ENCODE measurements around the gene COL23A1.
"Not testable (repeated sequence)": the region's sequence is repeated elsewhere in the genome, so short reads cannot be mapped to it uniquely, and the experiment has no call there.

Gene COL23A1

DNA sequence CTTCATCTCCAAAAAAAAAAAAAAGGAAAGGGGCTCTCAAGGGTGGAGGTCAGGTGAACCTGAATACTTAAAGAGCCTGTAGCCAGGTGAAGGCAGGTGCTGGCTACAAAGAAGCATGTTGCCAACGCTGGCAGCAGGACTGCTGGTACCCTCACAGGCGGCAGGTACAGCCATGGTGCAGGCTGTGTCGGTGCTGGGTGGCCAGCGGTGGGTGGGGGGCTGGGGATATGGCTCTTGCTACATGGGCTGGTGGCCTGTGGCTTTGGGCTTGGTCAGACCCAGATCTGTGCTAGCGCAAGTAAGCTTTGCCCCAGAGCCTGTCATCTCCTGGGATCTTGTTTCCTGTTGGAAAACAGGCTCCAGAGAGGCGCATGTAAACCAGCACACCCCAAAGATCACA is 271.3 kb downstream of the COL23A1 start:
- H3K9me3 ChIP-seq = no peaks in the 10 kb centered on the region
- TF ChIP-seq, protein P1, sequence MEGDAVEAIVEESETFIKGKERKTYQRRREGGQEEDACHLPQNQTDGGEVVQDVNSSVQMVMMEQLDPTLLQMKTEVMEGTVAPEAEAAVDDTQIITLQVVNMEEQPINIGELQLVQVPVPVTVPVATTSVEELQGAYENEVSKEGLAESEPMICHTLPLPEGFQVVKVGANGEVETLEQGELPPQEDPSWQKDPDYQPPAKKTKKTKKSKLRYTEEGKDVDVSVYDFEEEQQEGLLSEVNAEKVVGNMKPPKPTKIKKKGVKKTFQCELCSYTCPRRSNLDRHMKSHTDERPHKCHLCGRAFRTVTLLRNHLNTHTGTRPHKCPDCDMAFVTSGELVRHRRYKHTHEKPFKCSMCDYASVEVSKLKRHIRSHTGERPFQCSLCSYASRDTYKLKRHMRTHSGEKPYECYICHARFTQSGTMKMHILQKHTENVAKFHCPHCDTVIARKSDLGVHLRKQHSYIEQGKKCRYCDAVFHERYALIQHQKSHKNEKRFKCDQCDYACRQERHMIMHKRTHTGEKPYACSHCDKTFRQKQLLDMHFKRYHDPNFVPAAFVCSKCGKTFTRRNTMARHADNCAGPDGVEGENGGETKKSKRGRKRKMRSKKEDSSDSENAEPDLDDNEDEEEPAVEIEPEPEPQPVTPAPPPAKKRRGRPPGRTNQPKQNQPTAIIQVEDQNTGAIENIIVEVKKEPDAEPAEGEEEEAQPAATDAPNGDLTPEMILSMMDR (IDR thresholded peaks at IDR 0.05) = no peak
- H3K4me1 ChIP-seq (ENCODE audit: control insufficient read depth in 1 of 2, insufficient read depth in 1 of 2, low read depth in 1 of 2, low read length in 1 of 2) = no peaks in the 10 kb centered on the region
- H3K36me3 ChIP-seq = no peaks in the 10 kb centered on the region
- H3K4me3 ChIP-seq (ENCODE audit: low read depth in 1 of 2, low read length in 1 of 2) = no peak overlapping the region
- H3K27me3 ChIP-seq = no peaks in the 10 kb centered on the region
- H3K27ac ChIP-seq = no peak overlapping the region

DNA sequence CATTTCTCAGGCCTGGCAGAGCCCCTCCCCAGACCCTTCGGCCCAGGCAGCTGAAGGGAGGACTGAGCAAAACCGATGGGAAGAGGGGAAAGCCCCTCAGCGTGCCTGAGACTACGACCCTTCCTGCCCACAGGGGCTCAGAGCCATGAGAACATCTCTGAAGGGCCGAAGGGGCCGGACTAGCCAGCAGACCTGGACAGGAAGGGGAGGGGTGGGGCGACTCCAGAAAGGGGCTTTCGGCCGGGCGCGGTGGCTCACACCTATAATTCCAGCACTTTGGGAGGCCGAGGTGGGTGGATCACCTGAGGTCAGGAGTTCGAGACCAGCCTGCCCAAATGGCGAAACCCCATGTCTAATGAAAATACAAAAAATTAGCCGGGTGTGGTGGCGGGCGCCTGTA is 271.8 kb downstream of the COL23A1 start:
- Histone ChIP-seq H3K4me1 (ENCODE audit: control insufficient read depth in 1 of 2, insufficient read depth in 1 of 2, low read depth in 1 of 2, low read length in 1 of 2) (no peaks in the 10 kb centered on the region), H3K27ac (no peak overlapping the region), H3K4me3 (ENCODE audit: low read depth in 1 of 2, low read length in 1 of 2) (no peak overlapping the region), H3K36me3 (no peaks in the 10 kb centered on the region), H3K27me3 (no peaks in the 10 kb centered on the region), H3K9me3 (no peaks in the 10 kb centered on the region)
- TF ChIP-seq, protein P1 (IDR thresholded peaks at IDR 0.05) = no peak

DNA sequence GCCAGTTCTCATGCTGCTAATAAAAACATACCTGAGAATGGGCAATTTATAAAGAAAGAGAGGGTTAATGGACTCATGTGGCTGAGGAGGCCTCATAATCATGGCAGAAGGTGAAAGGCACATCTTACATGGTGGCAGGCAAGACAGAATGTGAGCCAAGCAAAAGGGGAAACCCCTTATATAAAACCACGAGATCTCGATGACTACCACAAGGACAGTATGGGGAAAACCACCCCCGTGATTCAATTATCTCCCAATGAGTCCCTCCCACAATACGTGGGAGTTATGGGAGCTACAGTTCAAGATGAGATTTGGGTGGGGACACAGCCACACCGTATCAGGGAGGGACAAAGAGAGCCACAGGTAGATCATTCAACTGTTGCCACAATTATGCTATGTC is 272.5 kb downstream of the COL23A1 start:
- not testable (repeated sequence) for H3K9me3 ChIP-seq; H3K4me1 ChIP-seq (ENCODE audit: control insufficient read depth in 1 of 2, insufficient read depth in 1 of 2, low read depth in 1 of 2, low read length in 1 of 2); H3K27ac ChIP-seq; H3K4me3 ChIP-seq (ENCODE audit: low read depth in 1 of 2, low read length in 1 of 2); H3K27me3 ChIP-seq; H3K36me3 ChIP-seq

DNA sequence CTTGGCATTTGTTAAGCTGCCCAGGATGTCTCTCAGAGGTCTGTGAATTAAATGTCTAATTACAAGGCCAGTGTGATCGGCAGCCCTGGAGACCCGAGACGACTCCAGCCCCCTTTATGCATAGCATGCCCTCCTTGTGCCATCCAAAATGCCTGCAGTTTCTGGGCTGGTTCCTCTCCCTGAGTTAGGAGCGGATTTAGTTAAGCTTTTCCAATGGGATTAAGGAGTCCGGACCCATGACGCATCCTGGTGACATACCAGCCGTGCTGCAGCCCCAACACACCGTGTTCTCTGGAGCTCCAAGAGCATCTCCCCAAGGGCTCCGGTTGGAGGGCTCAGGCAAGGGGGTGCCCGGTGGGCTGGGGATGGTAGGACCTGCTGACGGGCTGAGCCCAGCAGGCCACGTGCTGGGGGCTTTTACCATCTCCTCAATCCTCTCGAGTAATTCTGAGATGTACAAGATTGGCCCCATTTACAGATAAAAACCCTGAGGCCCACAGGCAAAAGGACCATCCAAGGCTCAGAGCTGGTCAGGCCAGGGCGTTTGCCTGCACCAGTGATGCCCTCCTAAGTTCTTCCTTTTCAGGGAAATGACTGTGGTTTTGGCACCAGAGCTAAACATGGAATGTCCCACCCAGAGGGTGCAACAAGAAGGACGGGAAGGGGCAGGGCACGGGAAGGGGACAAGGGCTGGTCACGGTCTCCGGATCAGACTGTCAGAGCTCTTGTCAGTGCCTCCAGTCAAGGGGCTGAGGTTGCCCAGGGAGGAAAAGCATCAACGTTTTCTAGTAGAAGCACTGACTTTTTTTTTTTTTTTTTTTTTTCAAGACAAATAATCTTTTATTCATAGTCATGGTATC is 275.0 kb downstream of the COL23A1 start:
- Histone ChIP-seq H3K36me3 (no peaks in the 10 kb centered on the region), H3K9me3 (no peaks in the 10 kb centered on the region), H3K4me3 (ENCODE audit: low read depth in 1 of 2, low read length in 1 of 2) (no peak overlapping the region), H3K27me3 (no peaks in the 10 kb centered on the region), H3K27ac (no peak overlapping the region), H3K4me1 (ENCODE audit: control insufficient read depth in 1 of 2, insufficient read depth in 1 of 2, low read depth in 1 of 2, low read length in 1 of 2) (no peaks in the 10 kb centered on the region)
- TF ChIP-seq, protein P1 (IDR thresholded peaks at IDR 0.05) = no peak

DNA sequence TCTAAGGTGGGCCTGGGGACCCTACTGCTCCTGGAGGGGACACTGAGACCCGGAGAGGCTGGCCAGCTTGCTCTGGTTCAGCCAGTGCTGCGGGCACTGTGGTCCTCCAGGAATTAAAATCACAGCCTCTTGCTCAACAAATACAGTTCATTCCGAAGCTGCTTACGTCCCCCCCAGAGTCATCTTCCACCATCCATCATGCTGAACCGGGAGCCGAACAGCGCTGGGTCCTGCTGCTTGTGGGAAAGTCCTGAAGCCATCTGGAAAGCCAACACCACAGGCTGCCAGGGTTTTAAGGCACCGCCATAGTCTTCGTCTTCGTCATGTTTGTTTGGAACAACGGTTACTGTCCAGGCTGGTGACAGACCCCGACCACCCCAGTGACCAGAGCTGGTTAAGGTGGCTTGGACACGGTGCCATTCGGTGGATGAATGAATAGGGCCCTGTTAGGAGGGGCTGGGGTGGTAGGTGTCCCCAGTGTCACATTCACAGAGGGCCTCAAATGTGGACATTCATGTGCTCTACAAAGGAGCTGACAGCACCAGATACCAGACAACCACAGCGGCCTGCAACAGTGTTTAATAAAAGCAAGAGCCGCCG is 276.0 kb downstream of the COL23A1 start:
- TF ChIP-seq, protein P1 (IDR thresholded peaks at IDR 0.05) = no peak
- Histone ChIP-seq H3K9me3 (no peaks in the 10 kb centered on the region), H3K36me3 (no peaks in the 10 kb centered on the region), H3K27ac (no peak overlapping the region), H3K4me1 (ENCODE audit: control insufficient read depth in 1 of 2, insufficient read depth in 1 of 2, low read depth in 1 of 2, low read length in 1 of 2) (no peaks in the 10 kb centered on the region), H3K27me3 (no peaks in the 10 kb centered on the region), H3K4me3 (ENCODE audit: low read depth in 1 of 2, low read length in 1 of 2) (no peak overlapping the region)

DNA sequence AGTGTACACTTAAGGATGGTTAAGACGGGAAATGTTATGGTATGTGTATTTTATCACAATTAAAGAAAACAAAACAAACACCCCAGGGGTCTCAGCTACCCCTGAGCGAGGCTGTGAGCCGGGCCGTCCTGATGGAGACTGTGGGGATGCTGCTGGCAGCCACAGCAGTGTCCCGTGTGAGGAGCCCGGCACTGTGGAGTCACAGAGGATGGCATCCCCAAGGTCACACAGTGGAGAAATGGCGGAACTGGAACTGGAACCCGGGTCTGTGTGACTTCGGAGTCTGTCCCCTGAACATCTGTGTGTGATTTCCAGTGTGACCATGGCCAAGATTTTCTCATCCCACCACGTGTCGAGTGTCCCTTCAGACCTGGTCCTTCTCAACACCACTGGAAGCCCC is 276.9 kb downstream of the COL23A1 start:
- no peaks in the 10 kb centered on the region for H3K9me3 ChIP-seq
- TF ChIP-seq, protein P1 (IDR thresholded peaks at IDR 0.05) = no peak
- H3K27ac ChIP-seq = no peak overlapping the region
- no peaks in the 10 kb centered on the region for H3K27me3 ChIP-seq
- no peak overlapping the region for H3K4me3 ChIP-seq (ENCODE audit: low read depth in 1 of 2, low read length in 1 of 2)
- no peaks in the 10 kb centered on the region for H3K4me1 ChIP-seq (ENCODE audit: control insufficient read depth in 1 of 2, insufficient read depth in 1 of 2, low read depth in 1 of 2, low read length in 1 of 2)
- no peaks in the 10 kb centered on the region for H3K36me3 ChIP-seq

Measured in neutrophil (primary cell).